Gastrocnemius medialis (tissue), 4 donors: ENCODE data around the gene DAPK3. TPM values are rescaled to one million over a fixed set of nuclear protein-coding genes. Genes with fewer than 3 reads are reported as not detected.

ENCODE experiments used
- ATAC-seq, 2 donors: fragments of 150-250 bp; one replicate each; pipeline ENCODE4 v1.9.1; 2016
- DNase-seq, 2 donors: peaks; one replicate each; pipeline ENCODE4 v3.0.0-alpha.2; 2019
- H3K27ac ChIP-seq, 4 donors: fragments of 200-600 bp; sonication (generic); 1 replicate in 1 of 4; 2 replicates in 3 of 4; pipeline ENCODE4 v1.5.1; 2016 to 2018; ENCODE audit warnings: mild to moderate bottlenecking in 2 of 4, moderate library complexity in 1 of 4
- H3K27me3 ChIP-seq, 3 donors: fragments of 200-600 bp; sonication (generic) in 2 of 3; 1 replicate in 1 of 3; 2 replicates in 2 of 3; pipeline versions ENCODE4 v1.5.1 to v1.6.0; 2016 to 2019; ENCODE audit warnings: mild to moderate bottlenecking in 1 of 3, moderate library complexity in 1 of 3
- H3K36me3 ChIP-seq, 2 donors: fragments of 200-600 bp; sonication (generic) in 1 of 2; one replicate each; pipeline ENCODE4 v1.5.1; 2017 to 2018
- H3K4me1 ChIP-seq, 2 donors: fragments of 200-600 bp; sonication (generic) in 1 of 2; one replicate each; pipeline ENCODE4 v1.5.1; 2016 to 2017; ENCODE audit warnings: mild to moderate bottlenecking in 2 of 2
- H3K4me3 ChIP-seq, 4 donors: fragments of 200-600 bp; sonication (generic) in 3 of 4; 1 replicate in 1 of 4; 2 replicates in 3 of 4; pipeline ENCODE4 v1.5.1; 2016 to 2019; ENCODE audit warnings: mild to moderate bottlenecking in 2 of 4
- H3K9me3 ChIP-seq, 3 donors: fragments of 200-600 bp; sonication (generic) in 2 of 3; 1 replicate in 1 of 3; 2 replicates in 2 of 3; pipeline ENCODE4 v1.5.1; 2016 to 2019
- POLR2A ChIP-seq, 2 donors: fragments of 450-650 bp; IDR thresholded peaks; one replicate each; pipeline ENCODE4 v1.6.1; 2017; ENCODE audit warnings: antibody characterized with exemption in 2 of 2, mild to moderate bottlenecking in 2 of 2, moderate library complexity in 2 of 2
- in situ Hi-C, 4 donors: fragments of 200-750 bp; cut with MboI; loops; one replicate each; pipeline versions ENCODE4 v1.15.0 to v1.8.0; 2017; ENCODE audit warnings: low sequenced_read_pairs in 4 of 4
- intact Hi-C: fragments of 100-400 bp; cut with DNase I; formaldehyde crosslinking; loops from one replicate; pipeline ENCODE4 v1.15.1; 2023; ENCODE audit warnings: low total_unique reads
- total RNA-seq, 4 donors: library from RNA; depleted of rRNA; stranded (reverse); fragments of >200 nt; gene quantifications; one replicate each; pipeline versions ENCODE4 v1.1.0 to v1.2.3, GENCODE V29; 2016
- TF ChIP-seq, protein P1 (sequence below), 5 experiments: fragments of 450-650 bp in 3 of 5; fragments of 200-600 bp in 2 of 5; sonication (generic) in 2 of 5; IDR thresholded peaks in 4 of 5; conservative IDR thresholded peaks in 1 of 5; 1 replicate in 4 of 5; 2 replicates in 1 of 5; pipeline ENCODE4 v1.5.1; 2016 to 2019; ENCODE audit warnings: antibody characterized with exemption in 5 of 5, mild to moderate bottlenecking in 3 of 5, moderate library complexity in 3 of 5

Gene DAPK3
- total RNA-seq, 4 donors from 2014 or later = 61.3 to 135 (median 115) TPM

DNA sequence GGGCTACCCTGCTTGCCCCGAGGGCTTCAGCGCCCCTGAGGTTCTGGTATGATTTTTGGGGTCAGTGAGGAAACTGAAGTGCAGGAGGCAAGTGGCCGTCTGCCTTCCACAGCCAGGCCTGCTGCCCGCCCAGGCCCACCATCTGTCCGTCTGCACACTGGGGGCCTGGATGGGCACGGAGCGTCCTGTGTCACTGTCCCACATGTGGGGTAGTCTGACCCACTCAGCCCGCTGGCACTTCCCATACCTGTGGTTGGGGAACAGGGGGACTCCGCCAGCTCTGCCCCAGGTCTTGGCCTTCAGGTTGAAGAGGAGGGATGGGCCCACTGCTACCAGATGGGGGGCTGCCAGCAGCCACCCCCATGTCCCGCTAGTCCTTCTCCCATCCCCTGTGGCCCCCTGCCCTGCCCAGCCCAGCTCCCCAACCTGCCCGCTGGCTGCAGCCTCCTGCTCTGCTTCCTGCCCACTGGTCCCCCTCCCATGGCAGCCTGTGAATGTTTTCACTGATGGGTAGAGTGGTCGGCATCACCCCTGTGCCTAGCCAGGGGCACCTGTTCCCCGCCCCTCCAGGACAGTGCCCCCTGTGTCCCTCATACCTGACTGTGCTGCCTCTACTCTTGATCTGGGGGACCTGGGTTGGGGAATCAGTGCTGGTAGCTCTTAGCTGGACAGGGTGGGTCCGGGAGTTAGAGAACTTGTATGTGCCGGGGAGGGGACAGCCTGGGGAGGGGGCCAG lies 46.2 kb upstream of the DAPK3 start:
- Histone ChIP-seq H3K4me1 (peaks cover 45% of the 10 kb centered on the region in 2 donors), H3K9me3 (no peaks in the 10 kb centered on the region), H3K4me3 (no peak overlapping the region), H3K36me3 (peaks cover 0 to 13% of the 10 kb centered on the region in 2 donors), H3K27me3 (no peaks in the 10 kb centered on the region), H3K27ac (peak overlapping the region in 2 of 4 donors; percentile 73 to 74)
- ATAC-seq (no peak), DNase-seq (no peak)
- intact Hi-C loops = no loop called here
- in situ Hi-C loops = loop anchor here in 1 of 4 donors (25.0 kb wide), 1 partner anchor 120 kb away; no protein-coding TSS in a partner anchor
- no peak for TF ChIP-seq POLR2A (IDR thresholded peaks at IDR 0.05)
- TF ChIP-seq, protein P1, sequence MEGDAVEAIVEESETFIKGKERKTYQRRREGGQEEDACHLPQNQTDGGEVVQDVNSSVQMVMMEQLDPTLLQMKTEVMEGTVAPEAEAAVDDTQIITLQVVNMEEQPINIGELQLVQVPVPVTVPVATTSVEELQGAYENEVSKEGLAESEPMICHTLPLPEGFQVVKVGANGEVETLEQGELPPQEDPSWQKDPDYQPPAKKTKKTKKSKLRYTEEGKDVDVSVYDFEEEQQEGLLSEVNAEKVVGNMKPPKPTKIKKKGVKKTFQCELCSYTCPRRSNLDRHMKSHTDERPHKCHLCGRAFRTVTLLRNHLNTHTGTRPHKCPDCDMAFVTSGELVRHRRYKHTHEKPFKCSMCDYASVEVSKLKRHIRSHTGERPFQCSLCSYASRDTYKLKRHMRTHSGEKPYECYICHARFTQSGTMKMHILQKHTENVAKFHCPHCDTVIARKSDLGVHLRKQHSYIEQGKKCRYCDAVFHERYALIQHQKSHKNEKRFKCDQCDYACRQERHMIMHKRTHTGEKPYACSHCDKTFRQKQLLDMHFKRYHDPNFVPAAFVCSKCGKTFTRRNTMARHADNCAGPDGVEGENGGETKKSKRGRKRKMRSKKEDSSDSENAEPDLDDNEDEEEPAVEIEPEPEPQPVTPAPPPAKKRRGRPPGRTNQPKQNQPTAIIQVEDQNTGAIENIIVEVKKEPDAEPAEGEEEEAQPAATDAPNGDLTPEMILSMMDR (IDR thresholded peaks at IDR 0.05 in 4 of 5, conservative IDR thresholded peaks at IDR 0.05 in 1 of 5) = no peak

DNA sequence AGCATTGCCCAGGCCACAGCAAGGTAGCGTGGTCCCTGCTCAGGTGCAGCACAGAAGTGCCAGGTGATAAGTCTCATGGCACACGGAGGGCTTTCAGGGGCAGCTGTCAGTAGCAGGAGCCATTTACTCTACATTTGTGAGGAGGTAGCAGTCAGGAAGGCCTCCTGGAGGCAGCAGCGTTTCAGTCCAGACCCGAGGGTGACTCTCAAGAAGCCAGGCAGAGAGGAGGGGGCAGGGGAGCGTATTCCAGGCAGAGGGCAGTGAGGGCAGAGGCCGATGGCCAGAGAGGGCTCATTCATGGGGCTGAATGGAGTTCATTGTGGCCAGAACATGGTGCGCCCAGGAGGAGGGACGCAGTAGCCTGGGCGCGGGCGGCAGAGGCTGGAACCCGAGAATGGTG lies 45.6 kb upstream of the DAPK3 start:
- Histone ChIP-seq H3K4me3 (no peak overlapping the region), H3K27ac (peak overlapping the region; percentile 73 to 76 (median 74)), H3K9me3 (no peaks in the 10 kb centered on the region), H3K27me3 (no peaks in the 10 kb centered on the region), H3K36me3 (peaks cover 0 to 13% of the 10 kb centered on the region in 2 donors), H3K4me1 (peaks cover 46% of the 10 kb centered on the region in 2 donors)
- no peak for TF ChIP-seq POLR2A (IDR thresholded peaks at IDR 0.05)
- no peak for ATAC-seq
- in situ Hi-C loops (loop anchor here in 1 of 4 donors (25.0 kb wide), 1 partner anchor 121 kb away; no protein-coding TSS in a partner anchor), intact Hi-C loops (no loop called here)
- no peak for DNase-seq

DNA sequence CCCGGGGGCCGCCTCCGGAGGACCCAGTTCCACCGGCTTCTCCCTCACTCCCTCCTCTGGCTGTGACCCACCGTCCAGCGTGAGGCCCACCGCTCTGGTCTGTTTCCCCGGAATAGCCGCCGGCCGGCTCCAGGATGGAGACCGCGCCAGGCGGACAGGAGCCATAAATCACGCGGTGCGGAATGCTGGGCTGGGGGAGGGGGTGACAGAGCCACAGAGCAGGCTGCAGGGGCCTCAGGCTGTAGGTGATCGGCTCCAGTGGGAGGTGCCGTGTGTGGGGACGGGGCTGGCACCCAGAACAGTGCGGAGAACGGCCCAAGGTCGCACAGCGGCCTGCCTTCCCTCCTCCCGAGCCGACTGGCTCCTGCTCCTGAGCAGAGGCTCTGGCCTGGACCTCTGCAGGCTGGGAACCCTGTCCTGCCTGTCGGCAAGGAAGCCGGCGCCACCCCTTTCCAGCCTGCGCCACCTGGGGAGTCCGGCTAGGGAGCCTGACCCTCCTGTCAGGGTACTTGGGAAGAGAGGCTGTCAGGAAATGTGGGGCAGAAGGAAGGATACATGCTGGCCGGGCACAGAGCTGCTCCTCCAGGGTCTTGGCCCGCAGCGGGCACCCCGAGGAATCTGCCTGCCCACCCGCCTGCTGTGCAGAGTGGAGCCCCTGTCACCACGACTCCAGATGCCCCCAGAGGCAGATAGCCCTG lies 45.0 kb upstream of the DAPK3 start:
- peaks cover 0 to 13% of the 10 kb centered on the region in 2 donors for H3K36me3 ChIP-seq
- no peaks in the 10 kb centered on the region for H3K9me3 ChIP-seq
- H3K27ac ChIP-seq = peak overlapping the region; percentile 73 to 76 (median 74)
- TF ChIP-seq, protein P1 (IDR thresholded peaks at IDR 0.05 in 4 of 5, conservative IDR thresholded peaks at IDR 0.05 in 1 of 5) = no peak
- TF ChIP-seq POLR2A (IDR thresholded peaks at IDR 0.05) = no peak
- peaks cover 52 to 53% of the 10 kb centered on the region in 2 donors for H3K4me1 ChIP-seq
- DNase-seq = peak in 1 of 2 donors; percentile 44
- intact Hi-C loops (no loop called here), in situ Hi-C loops (loop anchor here in 1 of 4 donors (25.0 kb wide), 1 partner anchor 121 kb away; no protein-coding TSS in a partner anchor)
- no peaks in the 10 kb centered on the region for H3K27me3 ChIP-seq
- H3K4me3 ChIP-seq = peak overlapping the region; percentile 15 to 43 (median 28)
- ATAC-seq = peak; percentile 14 to 45

DNA sequence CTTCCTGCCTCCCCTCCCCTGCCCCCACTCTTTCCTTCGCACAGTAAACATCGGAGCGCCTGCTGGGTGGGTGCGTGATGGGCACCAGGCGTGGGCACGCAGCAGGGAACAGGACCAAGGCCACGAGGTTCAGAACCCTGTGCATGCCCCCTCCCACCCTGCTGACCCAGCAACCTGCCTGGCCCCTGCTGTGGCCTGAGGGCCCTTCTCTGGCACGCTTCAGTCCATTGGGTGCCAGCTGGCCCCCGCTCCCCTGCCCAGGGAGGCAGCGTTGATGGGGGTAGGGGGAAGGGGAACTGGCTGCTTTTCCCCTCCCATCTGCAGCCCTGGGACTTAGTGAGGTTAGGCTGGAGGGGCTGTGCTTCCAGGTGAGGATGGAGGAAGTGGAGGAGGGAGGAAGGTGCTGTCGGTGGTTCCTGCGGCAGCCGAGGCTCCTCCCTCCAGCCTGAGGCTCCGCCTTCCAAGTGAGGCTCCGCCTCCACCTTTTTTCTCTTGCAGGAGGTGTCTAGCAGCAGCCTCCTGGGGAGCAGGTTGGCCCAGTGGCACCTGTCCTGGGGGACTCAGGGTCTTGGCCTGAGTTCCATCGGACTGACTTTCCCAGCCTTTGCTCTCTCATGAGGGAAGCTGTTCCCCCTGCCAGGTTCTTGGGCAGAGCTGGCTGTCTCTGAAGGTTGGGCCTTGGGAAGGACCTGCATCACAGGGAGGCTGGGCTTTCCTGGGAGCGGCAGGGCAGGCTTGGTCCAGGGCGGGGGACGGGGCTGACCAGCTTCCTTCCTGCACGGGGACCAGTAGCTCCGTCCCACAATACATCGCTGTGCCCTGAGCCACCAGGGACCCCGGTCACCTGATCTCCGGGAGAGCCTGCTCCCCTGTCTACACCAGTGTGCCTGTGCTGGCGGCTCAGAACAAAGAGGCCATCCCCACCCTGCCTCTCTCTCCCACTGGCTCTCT lies 43.9 kb upstream of the DAPK3 start:
- in situ Hi-C loops = loop anchor here in 1 of 4 donors (25.0 kb wide), 1 partner anchor 122 kb away; no protein-coding TSS in a partner anchor
- peaks cover 58 to 62% of the 10 kb centered on the region in 2 donors for H3K4me1 ChIP-seq
- intact Hi-C loops = no loop called here
- H3K4me3 ChIP-seq = peak overlapping the region; percentile 15 to 43 (median 28)
- H3K9me3 ChIP-seq = no peaks in the 10 kb centered on the region
- peaks cover 0 to 13% of the 10 kb centered on the region in 2 donors for H3K36me3 ChIP-seq
- peak overlapping the region; percentile 73 to 76 (median 74) for H3K27ac ChIP-seq
- H3K27me3 ChIP-seq = no peaks in the 10 kb centered on the region
- DNase-seq = no peak
- ATAC-seq = peak; percentile 12 to 34
- peak in 1 of 2 donors; percentile 47 for TF ChIP-seq POLR2A (IDR thresholded peaks at IDR 0.05)
- TF ChIP-seq, protein P1 (IDR thresholded peaks at IDR 0.05 in 4 of 5, conservative IDR thresholded peaks at IDR 0.05 in 1 of 5) = no peak
